ENCODE measurements around the gene ANAPC13. TPM values are rescaled to one million over a fixed set of nuclear protein-coding genes. Genes with fewer than 3 reads are reported as not detected.

The ANAPC13 gene
- 59.1 and 72.6 TPM in 2 replicates for total RNA-seq (2014; rRNA removed; shearing (Covaris generic))

- DNase-seq (ENCODE audit: low read depth), result peak; percentile 99
Measured at GRCh38 chr3:134485718-134486576, at the start of gene ANAPC13, which contains the start of gene CEP63. Gene ANAPC13 (minus strand): TSS chr3:134485985. CDS start chr3:134482904, 3,081 bp downstream. Gene CEP63 (plus strand): TSS chr3:134486057. CDS start chr3:134495321, 9,264 bp downstream.

GRCh38 chr3:134535186-134535970, 49.6 kb upstream of the ANAPC13 start:
- DNase-seq (ENCODE audit: low read depth), result no peak

GRCh38 chr3:134533493-134533892, 47.7 kb upstream of the ANAPC13 start:
- DNase-seq (ENCODE audit: low read depth), result no peak

GRCh38 chr3:134527538-134528186, 41.9 kb upstream of the ANAPC13 start:
- no peak for DNase-seq (ENCODE audit: low read depth)

- peak; percentile 34 for DNase-seq (ENCODE audit: low read depth)
Measured at GRCh38 chr3:134527037-134527436, 41.3 kb upstream of the ANAPC13 start.

GRCh38 chr3:134526319-134526718, 40.5 kb upstream of the ANAPC13 start:
- DNase-seq (ENCODE audit: low read depth), result no peak

- no peak for DNase-seq (ENCODE audit: low read depth)
Measured at GRCh38 chr3:134525293-134525692, 39.5 kb upstream of the ANAPC13 start.

GRCh38 chr3:134522541-134522940, 36.8 kb upstream of the ANAPC13 start:
- no peak for DNase-seq (ENCODE audit: low read depth)

- DNase-seq (ENCODE audit: low read depth), result no peak
Measured at GRCh38 chr3:134517791-134518190, 32.0 kb upstream of the ANAPC13 start.

GRCh38 chr3:134516905-134517304, 31.1 kb upstream of the ANAPC13 start:
- DNase-seq (ENCODE audit: low read depth), result no peak

- DNase-seq (ENCODE audit: low read depth), result no peak
Measured at GRCh38 chr3:134511500-134511899, 25.7 kb upstream of the ANAPC13 start.

GRCh38 chr3:134505485-134505884, 19.7 kb upstream of the ANAPC13 start:
- no peak for DNase-seq (ENCODE audit: low read depth)

- DNase-seq (ENCODE audit: low read depth), result no peak
Measured at GRCh38 chr3:134504132-134504531, 18.3 kb upstream of the ANAPC13 start.

- DNase-seq (ENCODE audit: low read depth), result no peak
Measured at GRCh38 chr3:134503266-134503665, 17.5 kb upstream of the ANAPC13 start.

GRCh38 chr3:134496471-134497071, 10.8 kb upstream of the ANAPC13 start:
- DNase-seq (ENCODE audit: low read depth), result no peak

- DNase-seq (ENCODE audit: low read depth), result no peak
Measured at GRCh38 chr3:134495980-134496379, 10.2 kb upstream of the ANAPC13 start.

- no peak for DNase-seq (ENCODE audit: low read depth)
Measured at GRCh38 chr3:134494495-134494894, 8.7 kb upstream of the ANAPC13 start.

- DNase-seq (ENCODE audit: low read depth), result no peak
Measured at GRCh38 chr3:134487406-134487805, 1.6 kb upstream of the ANAPC13 start.

- DNase-seq (ENCODE audit: low read depth), result no peak
Measured at GRCh38 chr3:134486577-134487041, 824 bp upstream of the ANAPC13 start.

GRCh38 chr3:134485075-134485717, 589 bp downstream of the ANAPC13 start:
- peak; percentile 32 for DNase-seq (ENCODE audit: low read depth)

Data from Daoy (cell line).